Hematopoietic multipotent progenitor cell treated with erythropoietin and hydrocortisone succinate and interleukin-3 and kit ligand, for 15 days (in vitro differentiated cells): ENCODE measurements around the gene PRDM5.

Source experiments
- DNase-seq: peaks from one replicate; pipeline ENCODE4 v3.0.0-alpha.2; 2015; ENCODE audit warnings: low spot score

The PRDM5 gene

GRCh38 chr4:120903419-120903818 is 19.1 kb downstream of the PRDM5 start:
- no peak for DNase-seq

DNA sequence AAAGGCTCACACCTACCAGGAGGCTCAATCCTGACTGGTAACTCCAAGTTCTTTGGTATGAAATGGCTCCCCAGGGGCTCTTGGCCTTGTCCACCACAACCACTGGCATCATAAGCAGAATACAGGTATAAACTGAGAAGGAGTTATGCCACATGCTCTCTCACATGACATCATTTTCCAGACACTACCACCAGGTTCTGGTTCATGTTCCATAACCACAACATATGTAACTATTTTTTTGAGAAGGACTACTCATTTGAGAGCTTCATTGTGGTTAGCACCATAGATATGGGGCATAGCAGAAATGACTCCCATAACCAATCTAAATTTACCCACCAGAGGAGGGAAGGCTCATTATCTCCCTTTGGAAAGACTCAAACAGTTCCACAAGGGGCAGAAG is 19.6 kb downstream of the PRDM5 start:
- DNase-seq = no peak

- no peak for DNase-seq
Measured at GRCh38 chr4:120901731-120902130, 20.8 kb downstream of the PRDM5 start.

DNA sequence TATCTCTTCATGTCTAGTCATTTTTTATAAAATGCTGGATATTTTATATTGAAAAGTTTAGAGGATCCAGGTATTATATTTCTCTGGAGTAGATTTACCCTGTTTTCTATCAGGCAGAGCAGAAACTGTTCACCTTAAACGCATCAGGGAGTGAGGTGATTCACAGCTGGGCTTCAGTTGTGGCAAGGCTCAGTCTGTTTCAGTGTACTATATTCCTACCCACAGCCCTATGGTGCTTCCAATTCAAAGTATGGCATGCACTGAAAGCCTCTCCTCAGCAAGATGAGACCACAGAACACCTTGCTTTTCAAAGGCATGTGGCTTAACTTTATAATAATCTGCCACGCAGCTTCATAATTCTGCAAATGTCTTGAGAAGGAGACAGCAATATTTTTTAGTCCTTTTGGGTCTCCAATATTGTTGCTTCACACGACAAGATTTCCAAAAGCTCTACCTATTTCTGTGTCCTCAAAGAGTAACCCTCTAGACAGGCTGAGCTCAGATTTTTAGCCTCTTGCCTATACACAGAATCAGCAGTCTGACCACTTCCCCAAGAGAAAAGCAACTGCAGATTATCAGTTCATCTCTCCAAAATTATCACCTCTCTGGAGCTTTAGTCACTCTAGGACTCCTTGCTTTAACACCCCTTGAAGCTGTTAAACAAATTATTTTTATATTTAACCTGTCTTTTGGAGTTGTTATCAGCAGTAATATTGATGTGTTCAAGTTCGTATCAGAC is 24.4 kb downstream of the PRDM5 start:
- DNase-seq = no peak

DNA sequence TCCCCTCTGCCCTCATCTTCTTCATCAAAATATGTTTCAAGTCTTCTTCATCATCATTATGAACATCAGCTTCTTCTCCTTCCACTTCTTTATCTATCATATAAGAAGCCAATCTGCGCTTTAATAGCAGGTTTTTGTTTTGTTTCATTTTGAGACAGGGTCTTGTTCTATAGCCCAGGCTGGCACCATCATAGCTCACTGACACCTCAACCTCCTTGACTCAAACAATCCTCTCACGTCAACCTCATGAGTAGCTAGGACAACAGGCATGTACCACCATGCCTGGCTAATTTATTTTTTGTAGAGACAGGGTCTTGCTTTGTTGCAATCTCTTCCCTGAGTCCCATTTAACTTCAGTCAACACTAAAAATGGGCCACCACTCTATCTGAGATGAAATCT is 27.0 kb downstream of the PRDM5 start:
- no peak for DNase-seq

- no peak for DNase-seq
Measured at GRCh38 chr4:120893314-120893713, 29.2 kb downstream of the PRDM5 start.

DNA sequence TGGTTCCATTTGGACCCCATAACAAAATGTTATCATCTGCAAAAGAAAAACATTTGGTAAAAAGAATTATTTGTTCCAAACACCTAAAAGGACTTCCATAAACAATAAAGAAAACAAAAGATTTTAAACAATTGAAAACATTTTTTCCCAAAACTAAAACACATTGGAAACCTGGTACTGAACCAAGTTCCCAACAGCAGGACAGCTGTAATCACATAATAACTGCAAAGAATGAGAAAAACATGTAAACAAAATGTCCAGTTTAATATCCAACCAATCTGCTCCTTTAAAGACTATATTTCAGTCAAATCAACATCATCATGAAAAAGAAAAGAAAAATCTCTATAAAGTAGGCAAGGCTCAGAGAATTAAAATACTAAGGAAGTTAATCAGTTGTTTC is 36.3 kb downstream of the PRDM5 start:
- no peak for DNase-seq

DNA sequence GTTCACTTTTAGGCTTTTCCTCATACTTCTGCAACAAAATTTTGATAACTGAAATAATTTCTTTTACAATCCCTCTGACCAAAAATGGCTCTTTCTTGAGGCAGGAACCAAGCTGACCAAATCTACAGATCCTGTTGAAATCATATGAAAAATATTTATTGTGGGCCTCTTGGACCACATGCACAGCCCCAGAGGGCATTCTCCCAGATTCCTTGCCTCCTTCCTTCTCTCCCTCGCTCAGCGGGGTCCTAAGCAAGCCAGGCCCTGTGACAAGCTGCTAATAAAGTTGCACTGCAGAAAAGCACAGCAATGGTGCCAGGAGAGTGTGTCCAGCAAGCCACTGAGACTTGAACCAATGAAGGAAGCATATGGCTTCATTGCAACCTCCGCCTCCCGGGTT is 40.7 kb downstream of the PRDM5 start:
- no peak for DNase-seq

GRCh38 chr4:120881351-120881750 is 41.2 kb downstream of the PRDM5 start:
- no peak for DNase-seq

DNA sequence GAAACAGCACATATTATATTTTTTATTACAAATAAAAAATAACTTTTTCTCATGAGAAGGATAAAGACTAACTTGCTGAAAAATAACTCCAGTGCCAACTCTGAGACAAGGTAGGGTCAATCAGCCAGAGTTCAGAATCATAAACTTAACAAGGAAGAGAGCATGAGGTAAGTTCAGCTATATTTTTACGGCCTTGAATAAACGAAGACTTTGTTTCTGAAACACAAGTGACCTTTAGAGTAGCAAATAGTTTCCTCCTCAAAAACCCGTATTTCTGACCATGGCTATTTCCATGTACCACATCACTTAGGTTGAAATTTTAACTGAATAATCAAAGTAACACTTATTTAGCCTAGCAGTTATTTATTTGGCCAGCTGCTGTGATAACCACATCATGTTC is 45.5 kb downstream of the PRDM5 start:
- no peak for DNase-seq

DNA sequence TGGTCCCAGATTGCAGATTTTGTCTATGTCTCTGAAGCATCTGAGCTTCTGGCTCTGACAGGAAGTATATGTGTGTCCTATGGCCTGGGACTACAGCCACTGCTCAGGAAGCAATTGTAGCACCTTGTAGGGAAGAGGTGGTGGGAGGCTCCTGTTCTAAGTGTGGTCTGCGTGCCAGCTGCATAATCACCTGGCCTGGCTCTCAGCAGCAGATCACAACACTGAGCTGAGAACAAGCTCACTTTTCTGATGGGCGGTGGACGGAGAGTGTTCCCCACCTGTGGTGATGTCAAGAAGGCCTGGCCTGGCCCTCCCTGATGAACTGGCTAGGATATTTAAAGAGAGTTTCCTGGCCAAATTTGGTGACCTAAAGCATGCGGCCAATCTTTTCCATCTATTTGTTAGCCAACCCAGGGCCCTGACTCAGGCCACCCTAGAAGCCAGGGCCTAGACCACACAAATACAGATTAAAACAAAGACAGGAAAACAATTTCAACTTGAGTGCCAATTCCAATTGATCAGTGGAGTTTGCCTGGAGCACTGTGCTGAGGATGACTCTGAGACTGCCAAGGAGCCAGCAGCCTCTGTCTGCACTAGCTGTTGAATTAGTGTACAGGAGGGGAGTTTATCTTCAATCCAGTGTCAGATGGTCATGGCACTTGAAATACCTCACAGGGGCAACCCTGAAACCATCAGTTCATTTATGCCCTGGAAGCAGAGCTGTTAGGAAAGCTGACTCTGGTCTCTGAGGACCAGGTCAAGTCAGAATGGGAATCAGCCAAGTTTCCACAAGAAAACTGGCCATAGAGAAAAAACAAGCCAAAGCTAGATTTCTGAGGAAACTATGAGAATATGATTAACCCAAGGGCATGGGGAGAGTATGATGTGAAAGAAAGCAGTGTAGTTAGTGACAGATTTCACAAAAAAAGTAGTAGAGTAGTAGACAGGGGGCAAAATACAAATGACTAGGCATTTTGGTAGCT is 47.4 kb downstream of the PRDM5 start:
- DNase-seq = no peak

GRCh38 chr4:120873554-120873953 is 49.0 kb downstream of the PRDM5 start:
- no peak for DNase-seq

DNA sequence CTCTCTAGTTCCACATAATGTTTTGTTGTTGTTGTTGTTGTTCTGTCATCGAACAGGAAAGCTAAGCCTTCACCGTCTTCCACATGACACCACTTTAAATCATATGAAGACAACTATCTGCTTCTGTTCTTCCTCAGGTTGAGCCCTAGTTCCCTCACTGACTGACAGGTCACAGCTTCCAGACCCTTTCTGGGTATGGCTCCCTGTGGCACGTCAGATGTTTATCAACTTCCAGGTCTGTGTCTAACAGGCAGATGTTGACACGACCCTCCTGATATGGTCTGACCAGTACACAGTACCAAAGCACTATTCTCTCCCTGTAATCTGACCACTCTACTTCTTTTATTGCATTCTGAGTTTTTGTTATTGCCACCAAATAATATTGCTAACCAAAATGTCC is 51.4 kb downstream of the PRDM5 start:
- DNase-seq = no peak

DNA sequence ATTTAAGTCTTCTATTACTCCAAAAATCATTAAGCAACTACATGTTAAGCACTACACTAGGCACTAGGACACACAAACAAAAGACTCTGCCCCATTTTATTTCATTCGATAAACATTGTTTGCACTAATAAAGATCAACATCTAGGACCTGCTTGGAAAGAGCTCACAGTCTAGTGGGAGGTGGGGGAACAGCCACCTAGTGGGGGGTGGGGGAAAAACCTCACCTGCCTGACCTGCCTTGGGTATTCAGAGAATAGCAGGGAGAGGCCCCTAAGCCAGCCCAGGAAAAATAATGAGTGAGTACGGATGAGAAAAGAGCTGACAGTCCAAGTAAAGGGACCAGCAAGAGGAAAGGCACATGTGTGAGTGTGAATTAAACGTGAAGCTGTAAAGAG is 52.2 kb downstream of the PRDM5 start:
- no peak for DNase-seq

DNA sequence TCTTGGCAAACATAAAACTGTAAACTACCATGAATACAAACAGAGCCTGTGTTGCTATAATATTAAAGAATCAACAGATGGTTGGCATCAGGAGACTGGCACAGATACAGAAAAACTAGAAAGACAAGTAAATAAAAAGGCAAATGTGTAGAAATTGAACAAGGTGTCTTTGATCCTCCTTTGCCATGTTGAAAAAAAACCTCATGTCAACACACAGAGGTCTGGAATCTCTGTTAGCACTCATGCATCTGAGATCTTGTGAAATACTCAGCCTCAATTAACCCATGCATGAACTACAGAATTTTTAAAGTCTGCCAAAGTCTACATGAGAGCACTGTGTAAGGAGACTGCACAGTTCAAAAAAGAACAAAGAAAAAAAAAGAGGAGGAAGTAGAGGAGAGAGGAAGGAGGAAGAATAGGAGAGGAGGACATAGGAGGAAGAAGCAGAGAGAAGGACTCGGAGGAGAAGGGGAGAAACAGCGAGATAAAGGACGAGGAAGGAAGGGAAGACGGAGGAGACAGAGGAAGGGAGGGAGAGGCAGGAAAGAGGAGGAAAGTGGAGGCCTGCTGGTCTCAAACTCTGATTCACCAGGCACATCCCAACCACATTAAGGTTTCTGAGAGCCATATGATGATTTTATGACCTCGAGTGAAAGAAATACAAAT is 52.8 kb downstream of the PRDM5 start:
- DNase-seq = no peak

GRCh38 chr4:120867506-120867905 is 55.0 kb downstream of the PRDM5 start:
- DNase-seq = no peak

- DNase-seq = no peak
Measured at GRCh38 chr4:120865985-120866384, 56.5 kb downstream of the PRDM5 start.

DNA sequence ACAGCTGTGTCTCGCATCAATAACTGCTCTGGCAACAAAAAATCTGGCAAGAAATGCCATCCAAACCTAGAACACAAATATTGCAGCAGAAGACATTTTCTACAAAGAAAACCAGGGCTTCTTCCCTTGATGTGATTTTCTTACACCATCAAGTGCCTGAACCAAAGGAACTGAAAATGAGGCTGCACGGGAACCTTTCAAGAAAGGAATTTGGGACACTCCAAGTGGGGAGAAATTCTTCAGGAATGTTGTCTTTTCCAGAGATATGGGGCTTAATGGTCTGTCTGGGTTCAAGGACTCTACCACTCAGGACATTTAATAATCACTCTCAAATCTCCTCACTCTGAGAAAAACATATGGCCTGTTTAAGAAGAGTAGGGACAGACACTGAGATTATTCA is 57.6 kb downstream of the PRDM5 start:
- no peak for DNase-seq

- DNase-seq = no peak
Measured at GRCh38 chr4:120862432-120862831, 60.1 kb downstream of the PRDM5 start.

DNA sequence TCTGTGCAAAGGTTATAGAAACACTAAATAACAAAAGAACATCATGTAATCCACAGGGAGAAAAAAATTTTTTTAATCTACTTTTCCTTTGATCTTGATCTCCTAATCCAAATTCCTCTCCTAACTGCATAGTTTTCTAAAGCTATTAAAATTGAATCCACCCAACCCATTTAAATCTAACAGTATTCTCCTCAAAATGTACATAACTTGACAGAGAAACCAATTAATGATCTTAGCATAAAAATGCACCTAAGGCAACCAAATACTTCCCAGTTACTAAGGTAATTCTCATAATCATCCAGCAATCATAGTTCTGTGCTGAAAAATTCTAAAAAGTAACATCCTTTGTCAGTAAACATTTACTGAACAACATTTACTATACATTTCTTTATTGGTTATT is 60.7 kb downstream of the PRDM5 start:
- DNase-seq = no peak

DNA sequence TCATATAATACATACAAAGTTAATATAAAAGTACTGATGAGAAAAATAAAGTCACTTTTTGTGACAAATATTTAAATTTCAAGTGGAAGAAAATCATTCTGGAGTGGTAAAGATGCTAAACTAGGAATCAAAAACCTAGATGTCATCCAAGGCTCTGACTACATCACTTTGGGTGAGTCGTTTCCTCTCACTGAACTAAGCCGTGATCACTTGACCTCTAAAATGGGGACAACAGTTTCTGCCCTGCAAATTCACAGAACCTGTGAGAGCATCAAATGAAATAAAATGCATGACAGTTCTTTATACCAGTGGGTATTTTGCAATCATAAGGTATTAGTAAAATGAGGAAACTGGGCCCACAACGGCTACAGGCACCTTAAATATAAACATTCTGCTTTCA is 63.8 kb downstream of the PRDM5 start:
- DNase-seq = no peak

DNA sequence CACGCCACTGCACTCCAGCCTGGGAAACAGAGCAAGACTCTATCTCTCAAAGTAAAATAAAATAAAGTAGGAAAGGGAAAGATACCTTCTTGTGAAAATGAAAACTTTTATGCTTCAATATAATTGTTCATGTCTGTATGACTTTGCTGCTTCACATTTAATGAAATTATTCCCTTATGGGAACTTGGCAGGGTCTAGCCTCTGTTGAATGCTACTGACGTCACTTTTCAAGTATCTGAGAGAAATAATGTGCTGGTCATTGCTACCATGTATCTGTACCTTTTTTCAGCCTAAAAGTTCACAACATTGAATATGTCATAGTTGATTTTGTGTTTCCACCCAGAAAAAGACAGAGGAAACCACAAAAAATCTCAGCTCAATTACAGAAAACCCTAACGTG is 65.2 kb downstream of the PRDM5 start:
- no peak for DNase-seq

DNA sequence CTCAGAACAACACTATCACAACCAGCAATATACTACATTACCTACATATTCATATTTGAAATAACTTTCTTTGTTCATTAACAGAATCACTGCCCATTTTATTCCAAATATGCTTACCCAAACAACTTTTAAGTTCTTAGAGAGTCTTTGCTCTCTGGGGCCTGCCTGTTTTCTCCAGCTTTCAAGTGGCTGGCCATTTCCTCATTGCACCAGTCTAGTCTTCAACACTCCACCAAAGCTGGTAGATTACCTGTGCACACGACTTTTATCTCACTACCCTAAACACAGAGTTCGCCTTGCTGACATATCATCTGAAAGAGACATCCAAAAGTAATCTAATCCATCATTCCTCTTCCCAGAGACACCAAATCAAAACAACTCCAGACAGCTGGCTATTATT is 66.2 kb downstream of the PRDM5 start:
- DNase-seq = no peak
